ENCODE results near the gene PLPPR4.
"Not testable (repeated sequence)": the region's sequence is repeated elsewhere in the genome, so short reads cannot be mapped to it uniquely, and the experiment has no call there.

DNA sequence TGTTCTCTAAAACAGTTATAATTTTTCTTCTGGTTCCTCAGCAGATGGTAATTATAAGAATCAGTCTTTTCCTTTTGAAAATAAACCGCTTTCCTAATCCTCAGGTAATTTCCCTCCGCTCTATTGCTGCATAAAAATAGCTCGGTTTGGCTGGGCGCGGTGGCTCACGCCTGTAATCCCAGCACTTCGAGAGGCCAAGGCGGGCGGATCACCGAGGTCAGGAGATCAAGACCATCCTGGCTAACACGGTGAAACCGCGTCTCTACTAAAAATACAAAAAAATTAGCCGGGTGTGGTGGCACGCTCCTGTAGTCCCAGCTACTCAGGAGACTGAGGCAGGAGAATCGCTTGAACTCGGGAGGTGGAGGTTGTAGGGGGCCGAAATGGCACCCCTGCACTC, 19.2 kb downstream of the PLPPR4 start:
- TF ChIP-seq, protein P1, sequence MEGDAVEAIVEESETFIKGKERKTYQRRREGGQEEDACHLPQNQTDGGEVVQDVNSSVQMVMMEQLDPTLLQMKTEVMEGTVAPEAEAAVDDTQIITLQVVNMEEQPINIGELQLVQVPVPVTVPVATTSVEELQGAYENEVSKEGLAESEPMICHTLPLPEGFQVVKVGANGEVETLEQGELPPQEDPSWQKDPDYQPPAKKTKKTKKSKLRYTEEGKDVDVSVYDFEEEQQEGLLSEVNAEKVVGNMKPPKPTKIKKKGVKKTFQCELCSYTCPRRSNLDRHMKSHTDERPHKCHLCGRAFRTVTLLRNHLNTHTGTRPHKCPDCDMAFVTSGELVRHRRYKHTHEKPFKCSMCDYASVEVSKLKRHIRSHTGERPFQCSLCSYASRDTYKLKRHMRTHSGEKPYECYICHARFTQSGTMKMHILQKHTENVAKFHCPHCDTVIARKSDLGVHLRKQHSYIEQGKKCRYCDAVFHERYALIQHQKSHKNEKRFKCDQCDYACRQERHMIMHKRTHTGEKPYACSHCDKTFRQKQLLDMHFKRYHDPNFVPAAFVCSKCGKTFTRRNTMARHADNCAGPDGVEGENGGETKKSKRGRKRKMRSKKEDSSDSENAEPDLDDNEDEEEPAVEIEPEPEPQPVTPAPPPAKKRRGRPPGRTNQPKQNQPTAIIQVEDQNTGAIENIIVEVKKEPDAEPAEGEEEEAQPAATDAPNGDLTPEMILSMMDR (IDR thresholded peaks at IDR 0.05; ENCODE audit: poor library complexity) = not testable (repeated sequence)
- TF ChIP-seq EZH2phosphoT487 (IDR thresholded peaks at IDR 0.05; ENCODE audit: low read depth, severe bottlenecking, unreplicated experiment); EZH2 (IDR thresholded peaks at IDR 0.05; ENCODE audit: borderline replicate concordance): not testable (repeated sequence)
